ENCODE measurements around the gene LCN1. TPM values are rescaled to one million over a fixed set of nuclear protein-coding genes. Genes with fewer than 3 reads are reported as not detected.
"Not testable (repeated sequence)": the region's sequence is repeated elsewhere in the genome, so short reads cannot be mapped to it uniquely, and the experiment has no call there.

The LCN1 gene
- total RNA-seq, 1 donor from 2014 or later, result not detected

DNA sequence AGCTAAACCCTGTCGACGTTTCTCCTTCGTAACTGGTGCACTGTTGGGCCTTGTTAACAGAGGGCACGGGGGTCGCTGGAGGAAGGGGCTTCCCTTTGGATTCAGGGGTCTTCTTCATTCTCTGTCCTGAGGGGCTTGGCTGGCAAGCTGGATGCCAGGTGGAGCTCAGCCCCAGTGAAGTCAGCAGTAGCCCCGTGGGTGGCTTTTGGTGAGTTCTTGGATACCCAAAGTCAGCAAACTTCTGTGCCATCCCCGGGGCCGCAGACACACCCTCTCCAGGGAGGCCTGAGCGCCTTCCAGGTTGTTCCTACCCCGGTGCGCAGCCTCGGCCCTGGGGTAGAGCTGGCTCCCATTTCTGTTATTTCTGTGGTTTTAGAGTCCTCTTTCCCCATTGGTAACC lies 12.4 kb downstream of the LCN1 start:
- H3K27me3 ChIP-seq, result no peaks in the 10 kb centered on the region
- H3K27ac Mint-ChIP-seq, result no peak overlapping the region
- no peak for DNase-seq (ENCODE audit: low spot score)
- no peaks in the 10 kb centered on the region for H3K4me1 ChIP-seq
- no peaks in the 10 kb centered on the region for H3K4me1 Mint-ChIP-seq
- no peaks in the 10 kb centered on the region for H3F3A ChIP-seq (ENCODE audit: low read depth)
- no peak overlapping the region for H3K4me3 Mint-ChIP-seq
- H3K9me3 ChIP-seq (ENCODE audit: low read depth), result no peaks in the 10 kb centered on the region
- no peaks in the 10 kb centered on the region for H3K9me3 Mint-ChIP-seq
- no peaks in the 10 kb centered on the region for H4K20me1 ChIP-seq (ENCODE audit: low read depth)
- TF ChIP-seq EZH2 (IDR thresholded peaks at IDR 0.05) (no peak), EZH2phosphoT487 (IDR thresholded peaks at IDR 0.05) (no peak)
- TF ChIP-seq, protein P1, sequence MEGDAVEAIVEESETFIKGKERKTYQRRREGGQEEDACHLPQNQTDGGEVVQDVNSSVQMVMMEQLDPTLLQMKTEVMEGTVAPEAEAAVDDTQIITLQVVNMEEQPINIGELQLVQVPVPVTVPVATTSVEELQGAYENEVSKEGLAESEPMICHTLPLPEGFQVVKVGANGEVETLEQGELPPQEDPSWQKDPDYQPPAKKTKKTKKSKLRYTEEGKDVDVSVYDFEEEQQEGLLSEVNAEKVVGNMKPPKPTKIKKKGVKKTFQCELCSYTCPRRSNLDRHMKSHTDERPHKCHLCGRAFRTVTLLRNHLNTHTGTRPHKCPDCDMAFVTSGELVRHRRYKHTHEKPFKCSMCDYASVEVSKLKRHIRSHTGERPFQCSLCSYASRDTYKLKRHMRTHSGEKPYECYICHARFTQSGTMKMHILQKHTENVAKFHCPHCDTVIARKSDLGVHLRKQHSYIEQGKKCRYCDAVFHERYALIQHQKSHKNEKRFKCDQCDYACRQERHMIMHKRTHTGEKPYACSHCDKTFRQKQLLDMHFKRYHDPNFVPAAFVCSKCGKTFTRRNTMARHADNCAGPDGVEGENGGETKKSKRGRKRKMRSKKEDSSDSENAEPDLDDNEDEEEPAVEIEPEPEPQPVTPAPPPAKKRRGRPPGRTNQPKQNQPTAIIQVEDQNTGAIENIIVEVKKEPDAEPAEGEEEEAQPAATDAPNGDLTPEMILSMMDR (IDR thresholded peaks at IDR 0.05), result no peak
- peaks cover 9% of the 10 kb centered on the region for H3K27me3 Mint-ChIP-seq (ENCODE audit: insufficient read depth, low read depth)
- no peaks in the 10 kb centered on the region for H3K79me2 ChIP-seq (ENCODE audit: low read depth)
- H3K36me3 Mint-ChIP-seq, result no peaks in the 10 kb centered on the region
- H3K9ac ChIP-seq, result no peak overlapping the region
- no peak overlapping the region for H2AFZ ChIP-seq (replicated peaks)
- no peak overlapping the region for H3K4me3 ChIP-seq
- H3K4me2 ChIP-seq, result no peak overlapping the region
- H3K36me3 ChIP-seq, result no peaks in the 10 kb centered on the region
- no peak overlapping the region for H3K27ac ChIP-seq

DNA sequence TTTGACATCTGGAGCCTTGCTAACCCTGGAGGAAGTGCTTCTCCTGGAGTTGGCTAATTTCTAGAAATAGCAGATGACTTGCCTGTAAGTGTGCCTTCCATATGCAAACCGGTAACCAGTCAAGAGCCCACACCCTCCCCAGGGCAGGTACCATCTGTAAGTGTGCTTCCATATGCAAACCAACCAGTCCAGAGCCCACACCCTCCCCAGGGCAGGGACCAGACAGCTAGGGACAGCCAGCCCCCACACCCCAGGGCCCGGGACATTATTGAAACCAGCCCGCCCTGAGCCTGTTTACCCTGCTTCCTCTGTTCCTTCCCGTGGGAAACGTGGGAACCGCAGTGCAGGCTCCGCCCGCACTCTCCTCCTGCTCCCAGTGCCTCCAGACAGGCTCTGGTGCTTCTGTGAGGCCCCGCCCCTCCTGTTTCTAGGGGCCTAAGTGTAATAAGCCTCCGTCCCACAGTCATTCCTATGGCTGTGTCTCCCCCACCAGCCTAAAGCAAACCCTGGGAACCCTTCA lies 13.0 kb downstream of the LCN1 start:
- not testable (repeated sequence) for H3K4me1 Mint-ChIP-seq; H3F3A ChIP-seq (ENCODE audit: low read depth); H3K4me3 Mint-ChIP-seq; H3K9me3 ChIP-seq (ENCODE audit: low read depth); H2AFZ ChIP-seq (replicated peaks); H3K27me3 ChIP-seq; DNase-seq (ENCODE audit: low spot score); H3K27ac Mint-ChIP-seq; H3K79me2 ChIP-seq (ENCODE audit: low read depth); H3K9ac ChIP-seq; H3K4me1 ChIP-seq; H3K36me3 Mint-ChIP-seq; H3K4me2 ChIP-seq; H3K4me3 ChIP-seq; H3K9me3 Mint-ChIP-seq; H3K27ac ChIP-seq; H3K36me3 ChIP-seq; H4K20me1 ChIP-seq (ENCODE audit: low read depth)
- peaks cover 12% of the 10 kb centered on the region for H3K27me3 Mint-ChIP-seq (ENCODE audit: insufficient read depth, low read depth)

DNA sequence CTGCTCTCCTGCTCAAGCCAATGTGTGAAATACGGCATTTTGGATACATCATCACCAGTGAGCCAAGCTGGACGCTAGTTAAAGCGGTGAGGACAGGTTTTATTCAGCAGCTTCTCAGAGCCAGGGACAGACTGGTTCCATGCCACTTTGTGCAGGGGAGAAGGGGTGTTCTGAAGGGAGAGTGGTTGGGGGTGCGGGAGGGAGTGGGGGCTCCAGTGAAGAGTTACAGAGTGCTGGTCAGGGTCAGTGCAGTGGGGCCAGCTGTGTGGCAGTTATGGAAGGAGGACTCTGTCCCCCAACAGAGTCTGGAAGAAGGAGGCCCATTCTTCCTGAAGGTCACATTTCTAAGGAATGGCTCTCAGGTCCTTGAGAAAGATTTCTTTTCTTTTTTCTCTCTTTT lies 13.6 kb downstream of the LCN1 start:
- not testable (repeated sequence) for DNase-seq (ENCODE audit: low spot score); H3K4me1 Mint-ChIP-seq
- H3K27me3 Mint-ChIP-seq (ENCODE audit: insufficient read depth, low read depth), result peaks cover 11% of the 10 kb centered on the region

DNA sequence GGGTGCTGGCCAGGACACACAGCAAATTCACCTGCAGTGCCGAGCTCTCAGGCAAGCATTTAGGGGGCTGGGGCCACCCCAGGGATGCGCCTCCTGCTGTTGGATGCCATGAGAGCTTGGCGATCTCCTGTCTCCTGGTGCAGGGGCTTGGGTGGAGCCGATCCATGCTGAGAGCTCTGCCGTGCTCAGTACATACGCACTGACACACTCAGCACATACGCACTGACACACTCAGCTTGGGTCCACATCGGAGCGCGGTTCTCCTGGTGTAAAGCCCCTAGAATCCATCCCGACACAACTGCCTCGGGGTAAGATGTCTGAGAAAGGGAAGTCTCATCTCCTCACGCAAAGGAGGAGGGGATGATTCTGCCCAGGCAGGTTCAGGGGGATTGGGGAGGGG lies 14.4 kb downstream of the LCN1 start:
- not testable (repeated sequence) for H3K4me1 Mint-ChIP-seq; DNase-seq (ENCODE audit: low spot score); H3K79me2 ChIP-seq (ENCODE audit: low read depth); H3K36me3 ChIP-seq; H3F3A ChIP-seq (ENCODE audit: low read depth); H3K27ac Mint-ChIP-seq; H3K27ac ChIP-seq; H3K4me3 Mint-ChIP-seq; H4K20me1 ChIP-seq (ENCODE audit: low read depth); H3K9me3 Mint-ChIP-seq; H3K9ac ChIP-seq; H3K9me3 ChIP-seq (ENCODE audit: low read depth); H2AFZ ChIP-seq (replicated peaks); H3K4me2 ChIP-seq; H3K4me1 ChIP-seq; H3K27me3 ChIP-seq; H3K4me3 ChIP-seq; H3K36me3 Mint-ChIP-seq
- peaks cover 16% of the 10 kb centered on the region for H3K27me3 Mint-ChIP-seq (ENCODE audit: insufficient read depth, low read depth)

More for the DNA sequence above, 13.6 kb downstream of the LCN1 start:
- not testable (repeated sequence) for H3K27ac Mint-ChIP-seq; H3K27me3 ChIP-seq; H4K20me1 ChIP-seq (ENCODE audit: low read depth); H3F3A ChIP-seq (ENCODE audit: low read depth); H3K9me3 ChIP-seq (ENCODE audit: low read depth); H3K27ac ChIP-seq; H3K4me3 ChIP-seq; H3K4me1 ChIP-seq; H3K9me3 Mint-ChIP-seq; H3K79me2 ChIP-seq (ENCODE audit: low read depth); H2AFZ ChIP-seq (replicated peaks); H3K9ac ChIP-seq; H3K36me3 ChIP-seq; H3K4me3 Mint-ChIP-seq; H3K4me2 ChIP-seq; H3K36me3 Mint-ChIP-seq

DNA sequence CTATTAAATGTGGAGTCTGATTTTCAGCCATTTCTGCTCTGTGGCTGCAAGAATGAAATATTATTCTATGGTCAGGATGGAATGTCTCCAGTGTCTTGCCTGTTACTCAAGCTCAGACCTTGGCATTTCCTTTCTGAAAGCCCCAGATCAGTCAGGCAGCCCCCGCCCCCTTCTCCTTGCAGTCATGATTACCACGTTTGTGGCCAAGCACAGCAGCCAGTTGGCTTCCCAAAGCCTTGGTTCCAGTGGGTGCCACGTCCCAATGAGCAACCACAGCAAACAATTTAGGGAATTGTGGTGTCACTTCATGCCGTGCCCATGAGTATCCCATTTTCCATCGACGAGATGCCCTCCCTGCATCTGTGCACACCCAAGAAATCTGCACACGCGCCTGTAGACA lies 15.0 kb downstream of the LCN1 start:
- Histone ChIP-seq H3F3A (ENCODE audit: low read depth) (no peaks in the 10 kb centered on the region), H3K4me2 (no peak overlapping the region), H2AFZ (replicated peaks) (no peak overlapping the region), H3K27ac (no peak overlapping the region), H3K4me3 (no peak overlapping the region), H3K79me2 (ENCODE audit: low read depth) (no peaks in the 10 kb centered on the region), H4K20me1 (ENCODE audit: low read depth) (no peaks in the 10 kb centered on the region), H3K27me3 (no peaks in the 10 kb centered on the region), H3K36me3 (no peaks in the 10 kb centered on the region), H3K9me3 (ENCODE audit: low read depth) (no peaks in the 10 kb centered on the region), H3K9ac (no peak overlapping the region), H3K4me1 (no peaks in the 10 kb centered on the region)
- TF ChIP-seq, protein P1 (IDR thresholded peaks at IDR 0.05), result no peak
- TF ChIP-seq EZH2 (IDR thresholded peaks at IDR 0.05) (no peak), EZH2phosphoT487 (IDR thresholded peaks at IDR 0.05) (no peak)
- no peaks in the 10 kb centered on the region for H3K4me1 Mint-ChIP-seq
- no peak overlapping the region for H3K27ac Mint-ChIP-seq
- peaks cover 17% of the 10 kb centered on the region for H3K27me3 Mint-ChIP-seq (ENCODE audit: insufficient read depth, low read depth)
- no peak overlapping the region for H3K4me3 Mint-ChIP-seq
- no peak for DNase-seq (ENCODE audit: low spot score)
- no peaks in the 10 kb centered on the region for H3K9me3 Mint-ChIP-seq
- no peaks in the 10 kb centered on the region for H3K36me3 Mint-ChIP-seq

DNA sequence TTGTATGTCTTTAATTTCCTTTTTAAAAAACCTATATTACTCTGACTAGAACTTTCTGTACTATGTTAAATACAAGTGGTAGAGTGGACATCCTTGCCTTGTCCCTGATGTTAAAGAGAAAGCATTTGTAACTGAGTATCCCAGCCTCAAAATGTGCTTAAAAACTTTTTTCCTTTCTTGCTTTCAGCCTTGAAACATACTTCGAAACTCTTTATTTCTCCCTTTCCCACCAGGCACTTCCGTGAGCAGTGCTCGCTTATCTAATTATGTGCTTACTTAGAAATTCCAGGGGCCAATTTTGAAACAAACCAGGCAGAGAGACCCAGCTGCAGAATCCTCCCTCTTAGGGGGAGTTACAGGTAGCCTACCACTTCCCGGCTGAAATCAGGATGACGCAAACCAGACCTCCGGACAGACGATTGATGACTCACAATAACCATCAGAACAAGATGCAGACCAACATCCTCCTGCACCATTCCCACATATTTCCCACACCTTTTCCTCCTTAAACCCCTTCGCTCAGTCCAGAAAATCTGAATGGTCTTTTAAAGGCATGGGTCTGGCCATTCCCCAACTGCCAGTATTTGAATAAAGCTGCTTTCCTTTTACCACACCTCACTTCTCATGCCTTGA lies 22.1 kb downstream of the LCN1 start:
- not testable (repeated sequence) for H3K4me1 ChIP-seq
- peaks cover 12% of the 10 kb centered on the region for H3K27me3 Mint-ChIP-seq (ENCODE audit: insufficient read depth, low read depth)

More for the DNA sequence above, 22.1 kb downstream of the LCN1 start:
- DNase-seq (ENCODE audit: low spot score); H3K4me3 ChIP-seq; H3F3A ChIP-seq (ENCODE audit: low read depth); H3K9me3 Mint-ChIP-seq; H3K9ac ChIP-seq; H3K27ac ChIP-seq; H3K4me2 ChIP-seq; H3K36me3 ChIP-seq; H3K36me3 Mint-ChIP-seq; H3K4me1 Mint-ChIP-seq; H3K79me2 ChIP-seq (ENCODE audit: low read depth); H3K27ac Mint-ChIP-seq; H4K20me1 ChIP-seq (ENCODE audit: low read depth); H3K4me3 Mint-ChIP-seq; H3K9me3 ChIP-seq (ENCODE audit: low read depth); H2AFZ ChIP-seq (replicated peaks); H3K27me3 ChIP-seq: not testable (repeated sequence)

All from neural progenitor cell (in vitro differentiated cells).